ENCODE data around the gene RABGAP1L.
A peak's percentile ranks its signal among the peaks of the same experiment; 100 is the strongest.
"Not testable (repeated sequence)": the region's sequence is repeated elsewhere in the genome, so short reads cannot be mapped to it uniquely, and the experiment has no call there.

Gene RABGAP1L

GRCh38 chr1:174230399-174230798, 71.1 kb downstream of the RABGAP1L start:
- no peak for DNase-seq
- Mint-ChIP-seq H3K4me1 (no peaks in the 10 kb centered on the region), H3K36me3 (ENCODE audit: low read depth) (peaks cover 30% of the 10 kb centered on the region), H3K27me3 (ENCODE audit: low read depth, poor library complexity) (no peaks in the 10 kb centered on the region), H3K9me3 (peaks cover 22% of the 10 kb centered on the region), H3K4me3 (no peak overlapping the region), H3K27ac (no peak overlapping the region)
- no peak for TF ChIP-seq CTCF (IDR thresholded peaks at IDR 0.05)

- no peaks in the 10 kb centered on the region for H3K27me3 Mint-ChIP-seq (ENCODE audit: low read depth, poor library complexity)
- H3K4me3 Mint-ChIP-seq: no peak overlapping the region
- peaks cover 21% of the 10 kb centered on the region for H3K36me3 Mint-ChIP-seq (ENCODE audit: low read depth)
- DNase-seq: no peak
- peak overlapping the region; percentile 31 for H3K27ac Mint-ChIP-seq
- TF ChIP-seq CTCF (IDR thresholded peaks at IDR 0.05): no peak
- no peaks in the 10 kb centered on the region for H3K4me1 Mint-ChIP-seq
- peaks cover 19% of the 10 kb centered on the region for H3K9me3 Mint-ChIP-seq
Measured at GRCh38 chr1:174232761-174233160, 73.4 kb downstream of the RABGAP1L start.

GRCh38 chr1:174238845-174239501, 79.7 kb downstream of the RABGAP1L start:
- peaks cover 17% of the 10 kb centered on the region for H3K36me3 Mint-ChIP-seq (ENCODE audit: low read depth)
- H3K4me3 Mint-ChIP-seq: peak overlapping the region; percentile 68
- not testable (repeated sequence) for DNase-seq; H3K27me3 Mint-ChIP-seq (ENCODE audit: low read depth, poor library complexity); H3K4me1 Mint-ChIP-seq
- H3K27ac Mint-ChIP-seq: peak overlapping the region; percentile 7
- peaks cover 16% of the 10 kb centered on the region for H3K9me3 Mint-ChIP-seq

GRCh38 chr1:174239541-174239940, 80.2 kb downstream of the RABGAP1L start:
- peaks cover 6% of the 10 kb centered on the region for H3K4me1 Mint-ChIP-seq

GRCh38 chr1:174242856-174243255, 83.5 kb downstream of the RABGAP1L start:
- Mint-ChIP-seq H3K27me3 (ENCODE audit: low read depth, poor library complexity) (no peaks in the 10 kb centered on the region), H3K9me3 (peaks cover 14% of the 10 kb centered on the region), H3K36me3 (ENCODE audit: low read depth) (peaks cover 30% of the 10 kb centered on the region), H3K27ac (no peak overlapping the region), H3K4me3 (no peak overlapping the region), H3K4me1 (peaks cover 6% of the 10 kb centered on the region)
- DNase-seq: no peak
- no peak for TF ChIP-seq CTCF (IDR thresholded peaks at IDR 0.05)

More at GRCh38 chr1:174239541-174239940, 80.2 kb downstream of the RABGAP1L start:
- DNase-seq: no peak
- TF ChIP-seq CTCF (IDR thresholded peaks at IDR 0.05): no peak
- H3K4me3 Mint-ChIP-seq: peak overlapping the region; percentile 68
- H3K9me3 Mint-ChIP-seq: peaks cover 16% of the 10 kb centered on the region
- H3K27ac Mint-ChIP-seq: no peak overlapping the region
- peaks cover 22% of the 10 kb centered on the region for H3K36me3 Mint-ChIP-seq (ENCODE audit: low read depth)
- H3K27me3 Mint-ChIP-seq (ENCODE audit: low read depth, poor library complexity): no peaks in the 10 kb centered on the region

GRCh38 chr1:174243451-174244000, 84.2 kb downstream of the RABGAP1L start:
- peaks cover 30% of the 10 kb centered on the region for H3K36me3 Mint-ChIP-seq (ENCODE audit: low read depth)
- no peak for DNase-seq
- peaks cover 6% of the 10 kb centered on the region for H3K4me1 Mint-ChIP-seq
- no peaks in the 10 kb centered on the region for H3K27me3 Mint-ChIP-seq (ENCODE audit: low read depth, poor library complexity)
- H3K4me3 Mint-ChIP-seq: no peak overlapping the region
- TF ChIP-seq CTCF (IDR thresholded peaks at IDR 0.05): no peak
- peaks cover 9% of the 10 kb centered on the region for H3K9me3 Mint-ChIP-seq
- no peak overlapping the region for H3K27ac Mint-ChIP-seq
